Fibroblast of the aortic adventitia (primary cell): ENCODE results near the gene RBPJ. TPM values are rescaled to one million over a fixed set of nuclear protein-coding genes. Genes with fewer than 3 reads are reported as not detected.

ENCODE experiments used
- DNase-seq: peaks from one replicate; pipeline ENCODE4 v3.0.0-alpha.2; 2010; ENCODE audit warnings: low read depth
- H3K4me3 ChIP-seq: 2 replicates; pipeline ENCODE4 v1.5.1; 2011; ENCODE audit warnings: low read depth, mild to moderate bottlenecking, control low read depth, low read length, moderate library complexity
- total RNA-seq: library from RNA; depleted of rRNA; stranded (reverse); fragments of >200 nt; gene quantifications from 2 replicates; pipeline ENCODE4 v1.2.3, GENCODE V29; 2012; ENCODE audit warnings: low replicate concordance
- TF ChIP-seq, protein P1 (sequence below): IDR thresholded peaks from 2 replicates; pipeline ENCODE4 v1.5.1; 2011; ENCODE audit warnings: mild to moderate bottlenecking, low read length, control low read depth, inconsistent platforms; ENCODE audit not compliant: insufficient read depth

The RBPJ gene
- total RNA-seq, 1 donor: 264 TPM

DNA sequence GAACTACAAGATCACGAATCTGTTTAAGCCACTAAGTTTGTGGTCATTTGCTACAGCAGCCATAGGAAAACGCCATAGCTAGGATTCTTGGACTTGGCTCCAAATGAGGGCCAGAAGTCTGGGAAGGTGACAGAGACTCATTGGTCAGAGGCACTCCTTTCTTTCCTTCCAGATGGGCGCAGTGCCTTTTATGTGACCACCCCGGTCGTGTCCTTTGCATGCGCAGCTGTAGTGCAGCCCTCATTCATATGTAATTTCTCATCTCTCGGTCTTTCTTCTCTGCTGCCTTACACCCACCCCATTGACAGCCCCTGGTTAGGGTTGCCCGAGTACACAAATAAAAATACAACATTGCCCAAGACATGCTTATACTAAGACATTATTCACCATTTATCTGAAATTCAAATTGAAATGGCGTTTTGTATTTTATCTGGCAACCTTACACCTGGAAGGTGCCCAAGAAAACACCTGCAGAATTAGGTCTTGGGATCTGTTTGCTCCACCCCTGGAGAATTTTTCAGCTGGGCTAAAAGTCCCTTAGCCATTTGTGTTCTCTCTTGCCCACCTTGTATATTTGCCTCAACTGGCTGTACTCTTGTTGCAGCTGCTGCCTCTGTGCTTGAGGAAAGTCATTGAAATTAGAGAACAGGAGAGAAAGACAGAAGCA is 147.6 kb downstream of the RBPJ start:
- H3K4me3 ChIP-seq: no peak overlapping the region
- TF ChIP-seq, protein P1, sequence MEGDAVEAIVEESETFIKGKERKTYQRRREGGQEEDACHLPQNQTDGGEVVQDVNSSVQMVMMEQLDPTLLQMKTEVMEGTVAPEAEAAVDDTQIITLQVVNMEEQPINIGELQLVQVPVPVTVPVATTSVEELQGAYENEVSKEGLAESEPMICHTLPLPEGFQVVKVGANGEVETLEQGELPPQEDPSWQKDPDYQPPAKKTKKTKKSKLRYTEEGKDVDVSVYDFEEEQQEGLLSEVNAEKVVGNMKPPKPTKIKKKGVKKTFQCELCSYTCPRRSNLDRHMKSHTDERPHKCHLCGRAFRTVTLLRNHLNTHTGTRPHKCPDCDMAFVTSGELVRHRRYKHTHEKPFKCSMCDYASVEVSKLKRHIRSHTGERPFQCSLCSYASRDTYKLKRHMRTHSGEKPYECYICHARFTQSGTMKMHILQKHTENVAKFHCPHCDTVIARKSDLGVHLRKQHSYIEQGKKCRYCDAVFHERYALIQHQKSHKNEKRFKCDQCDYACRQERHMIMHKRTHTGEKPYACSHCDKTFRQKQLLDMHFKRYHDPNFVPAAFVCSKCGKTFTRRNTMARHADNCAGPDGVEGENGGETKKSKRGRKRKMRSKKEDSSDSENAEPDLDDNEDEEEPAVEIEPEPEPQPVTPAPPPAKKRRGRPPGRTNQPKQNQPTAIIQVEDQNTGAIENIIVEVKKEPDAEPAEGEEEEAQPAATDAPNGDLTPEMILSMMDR: no peak
- DNase-seq: no peak

DNA sequence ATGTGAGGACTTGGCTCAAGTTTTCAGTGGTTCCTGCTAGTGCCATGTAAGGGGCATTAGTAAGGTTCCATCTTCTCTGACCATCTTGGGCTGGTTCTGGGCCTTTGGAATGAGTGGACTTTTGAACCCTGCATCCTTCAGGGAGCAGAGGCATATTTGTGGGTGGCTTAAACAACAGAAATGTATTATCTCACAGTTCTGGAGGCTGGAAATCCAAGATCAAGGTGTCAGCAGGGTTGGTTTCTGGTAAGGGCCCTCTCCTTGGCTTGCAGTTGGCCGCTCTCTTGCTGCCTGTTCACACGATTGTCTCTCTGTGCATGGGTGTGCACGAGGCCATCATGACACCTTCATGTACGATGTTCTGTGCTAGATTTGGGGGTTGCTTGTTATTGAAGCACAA is 148.2 kb downstream of the RBPJ start:
- no peak for DNase-seq
- H3K4me3 ChIP-seq: no peak overlapping the region
- TF ChIP-seq, protein P1: no peak

GRCh38 chr4:26471890-26472289 is 151.1 kb downstream of the RBPJ start:
- H3K4me3 ChIP-seq: no peak overlapping the region
- TF ChIP-seq, protein P1: no peak
- DNase-seq: no peak

DNA sequence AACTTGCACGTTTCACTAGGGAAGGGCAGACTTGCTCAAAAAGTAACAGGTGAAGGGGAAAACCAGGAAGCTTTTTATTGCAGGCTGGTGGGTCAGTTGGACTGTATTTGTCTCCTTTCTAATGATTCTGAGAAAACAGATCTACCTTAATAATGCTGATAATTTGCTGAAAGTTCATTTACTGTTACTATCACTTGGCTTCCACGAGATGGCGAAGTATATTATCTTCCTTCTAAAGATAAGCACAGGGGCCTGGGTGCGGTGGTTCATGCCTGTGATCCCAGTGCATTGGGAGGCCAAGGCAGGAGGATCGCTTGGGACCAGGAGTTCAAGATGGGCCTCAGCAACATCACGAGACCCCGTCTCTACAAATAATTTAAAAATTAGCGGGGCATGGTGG is 153.1 kb downstream of the RBPJ start:
- TF ChIP-seq, protein P1: no peak
- no peak overlapping the region for H3K4me3 ChIP-seq
- no peak for DNase-seq

DNA sequence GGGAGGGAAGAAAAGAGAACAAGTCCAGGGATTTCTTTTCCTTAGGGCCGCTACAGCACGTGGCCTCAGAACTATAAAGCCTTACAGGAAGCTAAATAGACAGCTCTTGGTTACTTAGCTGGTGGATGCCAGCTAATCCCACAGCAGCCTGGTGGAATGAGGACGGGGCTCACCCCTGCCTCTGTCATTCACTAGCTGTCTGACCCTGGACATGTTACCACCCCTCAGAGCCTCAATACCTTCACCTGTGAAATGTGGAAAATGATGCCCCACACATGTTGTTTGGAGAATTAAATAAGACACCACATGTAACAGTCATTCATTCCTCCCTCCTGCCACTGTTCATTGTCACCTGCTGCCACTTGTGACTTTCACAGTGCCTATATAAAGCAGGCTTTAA is 153.7 kb downstream of the RBPJ start:
- DNase-seq: no peak
- TF ChIP-seq, protein P1: no peak

DNA sequence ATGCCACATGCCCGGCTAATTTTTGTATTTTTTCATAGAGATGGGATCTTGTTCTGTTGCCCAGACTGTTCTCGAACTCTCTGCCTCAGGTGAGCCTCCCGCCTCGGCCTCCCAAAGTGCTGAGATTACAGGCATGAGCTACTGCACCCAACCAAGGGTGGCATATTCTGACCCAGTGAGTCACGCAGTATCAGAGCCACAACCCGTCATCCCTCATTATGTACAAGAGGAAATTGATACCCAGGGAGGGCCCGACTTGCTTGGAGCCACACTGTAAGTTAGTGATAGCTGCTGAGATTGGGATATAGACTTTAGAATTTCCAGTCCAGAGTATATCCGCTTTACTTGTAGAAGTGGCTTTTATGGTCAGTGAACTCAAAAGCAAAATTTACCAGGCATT is 154.9 kb downstream of the RBPJ start:
- TF ChIP-seq, protein P1: no peak

More for the DNA sequence above, 153.7 kb downstream of the RBPJ start:
- H3K4me3 ChIP-seq: no peak overlapping the region

GRCh38 chr4:26476545-26476944 is 155.7 kb downstream of the RBPJ start:
- H3K4me3 ChIP-seq: no peak overlapping the region
- no peak for DNase-seq
- TF ChIP-seq, protein P1: no peak

More for the DNA sequence above, 154.9 kb downstream of the RBPJ start:
- no peak for DNase-seq
- no peak overlapping the region for H3K4me3 ChIP-seq
